Common myeloid progenitor, CD34-positive (primary cell): ENCODE results near the gene RABEP2.
"Not testable (repeated sequence)": the region's sequence is repeated elsewhere in the genome, so short reads cannot be mapped to it uniquely, and the experiment has no call there.

ENCODE experiments used
- CTCF ChIA-PET: fragments of 350-600 bp; sonication (Branson Sonifier 250); formaldehyde crosslinking; loops from one replicate; lab custom pipeline; 2021; ENCODE audit warnings: antibody characterized with exemption; lab: Charles Lee
- POLR2A ChIA-PET: fragments of 350-600 bp; sonication (Branson Sonifier 250); formaldehyde crosslinking; loops from one replicate; lab custom pipeline; 2021; ENCODE audit warnings: antibody characterized with exemption; lab: Charles Lee
- DNase-seq, 3 donors: peaks; one replicate each; pipeline versions ENCODE4 v3.0.0 to v3.0.0-alpha.2; 2013
- H3K27ac ChIP-seq, 2 experiments: 1 replicate in 1 of 2; 2 replicates in 1 of 2; pipeline ENCODE4 v1.7.0; 2013; ENCODE audit warnings: inconsistent platforms in 2 of 2, low read length in 2 of 2, mild to moderate bottlenecking in 2 of 2, low read depth in 1 of 2, moderate library complexity in 1 of 2; ENCODE audit not compliant: severe bottlenecking in 2 of 2, insufficient read depth in 1 of 2, poor library complexity in 1 of 2
- H3K27me3 ChIP-seq, 5 experiments: replicated peaks in 2 of 5; 1 replicate in 3 of 5; 2 replicates in 2 of 5; pipeline versions ENCODE4 v1.6.1 to v1.7.0; 2013; ENCODE audit warnings: low read length in 4 of 5, mild to moderate bottlenecking in 2 of 5, moderate library complexity in 2 of 5, inconsistent platforms in 1 of 5; ENCODE audit not compliant: insufficient read depth in 5 of 5, control insufficient read depth in 4 of 5
- H3K36me3 ChIP-seq, 4 experiments: 1 replicate in 2 of 4; 2 replicates in 2 of 4; pipeline versions ENCODE4 v1.6.1 to v1.7.0; 2013; ENCODE audit warnings: low read length in 3 of 4, control low read depth in 1 of 4, mild to moderate bottlenecking in 1 of 4; ENCODE audit not compliant: control insufficient read depth in 4 of 4, insufficient read depth in 4 of 4
- H3K4me1 ChIP-seq, 4 experiments: 1 replicate in 3 of 4; 2 replicates in 1 of 4; pipeline versions ENCODE4 v1.6.1 to v1.7.1; 2013; ENCODE audit warnings: low read length in 3 of 4, mild to moderate bottlenecking in 3 of 4, control low read depth in 1 of 4, inconsistent platforms in 1 of 4, moderate library complexity in 1 of 4; ENCODE audit not compliant: control insufficient read depth in 4 of 4, insufficient read depth in 4 of 4; ENCODE audit errors: control extremely low read depth in 1 of 4
- H3K4me3 ChIP-seq, 7 experiments: 1 replicate in 4 of 7; 2 replicates in 3 of 7; pipeline versions ENCODE4 v1.5.1 to v1.7.0; 2013; ENCODE audit warnings: mild to moderate bottlenecking in 7 of 7, low read length in 6 of 7, moderate library complexity in 6 of 7, inconsistent platforms in 2 of 7, low read depth in 2 of 7, control low read depth in 1 of 7; ENCODE audit not compliant: insufficient read depth in 4 of 7, control insufficient read depth in 1 of 7; ENCODE audit errors: extremely low read depth in 1 of 7
- H3K9me3 ChIP-seq, 5 experiments: 1 replicate in 4 of 5; 2 replicates in 1 of 5; pipeline versions ENCODE4 v1.6.1 to v1.7.1; 2013; ENCODE audit warnings: low read length in 4 of 5, mild to moderate bottlenecking in 2 of 5, inconsistent platforms in 1 of 5, low read depth in 1 of 5, moderate library complexity in 1 of 5; ENCODE audit not compliant: control insufficient read depth in 4 of 5, insufficient read depth in 2 of 5; ENCODE audit errors: control extremely low read depth in 1 of 5
- WGBS: methylation state at CpG from one replicate; pipeline ENCODE4 v1.1.5; 2013; ENCODE audit not compliant: insufficient coverage; 5-methylcytosine and 5-hydroxymethylcytosine counted together

RABEP2 gene

DNA sequence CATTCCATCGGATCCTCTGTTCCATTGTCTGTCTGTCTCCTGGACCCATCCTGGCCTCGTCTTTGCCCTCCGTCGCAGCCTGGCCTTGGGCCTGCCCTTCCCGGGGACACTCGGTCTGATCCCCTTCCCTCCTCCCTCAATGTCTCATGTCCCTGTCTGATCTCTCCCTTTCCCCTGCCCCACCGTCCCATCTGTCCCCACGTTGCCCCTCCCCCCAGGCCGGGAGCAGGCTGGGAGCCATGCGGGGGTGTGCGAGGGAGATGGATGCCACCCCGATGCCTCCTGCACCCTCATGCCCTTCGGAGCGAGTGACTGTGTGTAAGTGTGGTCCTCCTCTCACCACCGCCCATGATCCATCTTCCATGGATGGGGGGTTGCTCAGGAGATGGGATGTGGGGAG lies 52.1 kb downstream of the RABEP2 start:
- Histone ChIP-seq H3K4me3 (no peak overlapping the region), H3K27ac (no peak overlapping the region), H3K36me3 (peaks cover 9 to 58% (median 46%) of the 10 kb centered on the region in 4 experiments), H3K27me3 (no peaks in the 10 kb centered on the region), H3K4me1 (peaks cover 0 to 13% (median 0%) of the 10 kb centered on the region in 4 experiments), H3K9me3 (no peaks in the 10 kb centered on the region)
- WGBS: 97% methylated on average over 8 of the region's 15 CpGs
- no peak for DNase-seq
- ChIA-PET POLR2A (no interaction called here), CTCF (interaction anchor here (0.8 to 3.1 kb wide), 8 partner anchors 8 to 74 kb away, joined by 3 to 24 read pairs (median 4); partner anchors contain the start of gene SH2B1)

DNA sequence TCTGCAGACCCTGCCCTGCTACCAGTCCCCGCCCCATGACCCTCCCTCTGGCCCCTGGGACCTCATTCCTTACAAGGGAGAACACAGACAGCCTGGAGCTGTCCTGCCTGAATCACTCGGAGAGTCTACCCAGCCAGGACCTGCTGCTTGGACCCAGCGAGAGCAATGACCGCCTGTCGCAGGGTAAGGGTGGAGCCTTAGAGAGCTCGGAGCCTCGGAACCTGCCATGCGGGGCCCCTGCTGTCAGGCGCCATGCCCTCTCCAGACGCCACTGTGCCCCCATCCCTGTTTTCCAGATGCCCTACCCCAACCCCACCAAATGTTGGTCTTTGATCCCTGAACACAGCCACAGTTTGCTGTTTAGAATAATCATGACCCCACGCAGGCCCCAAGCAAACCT lies 55.8 kb downstream of the RABEP2 start:
- CTCF ChIA-PET: interaction anchor here (1.8 kb wide), 1 partner anchor 31 kb away, joined by 5 read pairs; no protein-coding TSS in a partner anchor

DNA sequence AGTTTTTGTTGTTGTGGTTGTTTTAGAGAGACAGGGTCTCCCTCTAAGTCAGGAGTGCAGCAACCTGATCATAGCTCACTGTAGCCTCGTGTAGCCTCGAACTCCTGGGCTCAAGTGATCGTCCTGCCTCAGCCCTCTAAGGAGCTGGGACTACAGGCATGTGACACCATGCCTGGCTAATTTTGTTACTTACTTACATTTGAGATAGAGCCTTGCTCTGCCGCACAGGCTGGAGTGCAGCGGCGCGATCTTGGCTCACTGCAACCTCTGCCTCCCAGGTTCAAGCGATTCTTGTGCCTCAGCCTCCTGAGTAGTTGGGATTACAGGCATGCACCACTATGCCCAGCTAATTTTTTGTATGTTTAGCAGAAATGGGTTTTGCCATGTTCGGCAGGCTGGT lies 57.4 kb downstream of the RABEP2 start:
- H3K27me3 ChIP-seq, H3K4me3 ChIP-seq, DNase-seq, POLR2A ChIA-PET, H3K9me3 ChIP-seq, H3K27ac ChIP-seq: not testable (repeated sequence)
- 95% methylated on average over 8 of the region's 9 CpGs for WGBS
- Histone ChIP-seq H3K36me3 (peaks cover 12 to 54% (median 43%) of the 10 kb centered on the region in 4 experiments), H3K4me1 (peaks cover 0 to 19% (median 17%) of the 10 kb centered on the region in 4 experiments)
- CTCF ChIA-PET: interaction anchor here (1.0 kb wide), 1 partner anchor 13 kb away, joined by 3 read pairs; no protein-coding TSS in a partner anchor

More for the DNA sequence above, 55.8 kb downstream of the RABEP2 start:
- WGBS: 98% methylated on average over 9 of the region's 11 CpGs
- Histone ChIP-seq H3K36me3 (peaks cover 12 to 66% (median 54%) of the 10 kb centered on the region in 4 experiments), H3K27ac (no peak overlapping the region), H3K9me3 (no peaks in the 10 kb centered on the region), H3K4me1 (peaks cover 0 to 14% (median 12%) of the 10 kb centered on the region in 4 experiments), H3K4me3 (no peak overlapping the region), H3K27me3 (no peaks in the 10 kb centered on the region)
- POLR2A ChIA-PET: no interaction called here
- no peak for DNase-seq

DNA sequence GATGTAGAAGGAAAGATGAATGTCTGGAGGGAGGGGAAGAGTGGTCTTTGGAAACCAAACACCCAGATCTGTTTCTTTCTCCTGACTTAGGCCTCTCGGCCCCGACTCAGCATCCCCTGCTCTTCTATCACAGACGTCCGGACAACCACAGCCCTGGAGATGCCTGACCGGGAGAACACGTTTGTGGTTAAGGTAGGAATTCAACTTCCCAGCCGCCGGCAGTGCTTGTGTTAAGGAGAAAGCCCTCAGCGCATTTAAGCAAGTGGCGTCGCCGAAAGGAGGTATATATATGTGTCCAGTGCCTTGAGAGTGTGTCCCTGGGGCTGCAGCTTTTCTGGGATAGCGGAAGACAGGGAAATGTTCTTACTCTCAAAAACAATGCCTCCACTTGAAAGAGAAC lies 57.8 kb downstream of the RABEP2 start:
- Histone ChIP-seq H3K27ac (no peak overlapping the region), H3K36me3 (peaks cover 10 to 50% (median 42%) of the 10 kb centered on the region in 4 experiments), H3K27me3 (no peaks in the 10 kb centered on the region), H3K4me1 (peaks cover 0 to 22% (median 19%) of the 10 kb centered on the region in 4 experiments), H3K9me3 (no peaks in the 10 kb centered on the region), H3K4me3 (no peak overlapping the region)
- WGBS: 96% methylated on average over 12 of the region's 13 CpGs
- POLR2A ChIA-PET: no interaction called here
- CTCF ChIA-PET: no interaction called here
- no peak for DNase-seq

DNA sequence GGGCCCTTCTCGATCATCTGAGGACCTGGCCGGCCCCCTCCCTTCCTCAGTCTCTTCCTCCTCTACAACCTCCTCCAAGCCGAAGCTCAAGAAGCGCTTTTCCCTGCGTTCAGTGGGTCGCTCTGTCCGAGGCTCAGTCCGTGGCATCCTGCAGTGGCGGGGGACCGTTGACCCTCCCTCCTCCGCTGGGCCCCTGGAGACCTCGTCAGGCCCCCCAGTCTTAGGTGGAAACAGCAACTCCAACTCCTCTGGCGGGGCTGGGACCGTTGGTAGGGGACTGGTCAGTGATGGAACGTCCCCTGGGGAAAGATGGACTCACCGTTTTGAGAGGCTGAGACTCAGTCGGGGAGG lies 58.6 kb downstream of the RABEP2 start:
- no peak for DNase-seq
- WGBS: 97% methylated on average over 15 of the region's 17 CpGs
- H3K27me3 ChIP-seq: no peaks in the 10 kb centered on the region
- ChIA-PET CTCF (interaction anchor here (1.1 to 1.6 kb wide), 2 partner anchors 13 to 81 kb away, joined by 4 read pairs; no protein-coding TSS in a partner anchor), POLR2A (no interaction called here)
- H3K4me1 ChIP-seq: peaks cover 0 to 22% (median 19%) of the 10 kb centered on the region in 4 experiments
- no peaks in the 10 kb centered on the region for H3K9me3 ChIP-seq
- H3K4me3 ChIP-seq: no peak overlapping the region
- no peak overlapping the region for H3K27ac ChIP-seq
- peaks cover 9 to 41% (median 35%) of the 10 kb centered on the region in 4 experiments for H3K36me3 ChIP-seq

DNA sequence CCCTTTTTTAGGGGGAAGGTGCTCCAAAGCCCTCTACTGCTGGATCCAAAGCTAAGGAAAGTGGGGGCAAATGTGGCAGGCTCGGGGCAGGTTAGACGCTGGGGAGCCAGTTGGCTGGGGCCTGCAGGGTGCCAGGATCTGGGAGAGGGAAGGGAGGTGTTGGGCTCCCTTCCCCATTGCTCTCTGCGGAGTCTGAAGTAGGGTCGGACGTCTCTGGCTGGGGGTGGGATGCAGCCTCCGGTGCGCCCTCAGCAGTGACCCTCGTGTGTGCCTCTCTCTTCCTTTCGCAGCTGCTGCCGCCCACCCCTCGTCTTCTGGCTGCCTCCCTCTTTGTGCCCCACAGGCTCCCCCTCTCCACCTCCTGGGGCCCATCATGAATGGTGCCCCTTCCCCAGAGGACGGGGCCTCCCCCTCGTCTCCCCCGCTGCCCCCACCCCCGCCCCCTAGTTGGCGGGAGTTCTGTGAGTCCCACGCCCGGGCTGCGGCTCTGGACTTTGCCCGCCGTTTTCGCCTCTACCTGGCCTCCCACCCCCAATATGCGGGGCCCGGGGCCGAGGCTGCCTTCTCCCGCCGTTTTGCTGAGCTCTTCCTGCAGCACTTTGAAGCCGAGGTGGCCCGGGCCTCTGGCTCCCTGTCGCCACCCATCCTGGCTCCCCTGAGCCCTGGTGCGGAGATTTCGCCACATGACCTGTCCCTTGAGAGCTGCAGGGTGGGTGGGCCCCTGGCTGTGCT lies 59.1 kb downstream of the RABEP2 start:
- WGBS: 90% methylated on average over 19 of the region's 32 CpGs
- Histone ChIP-seq H3K27me3 (no peaks in the 10 kb centered on the region), H3K36me3 (peaks cover 8 to 37% (median 31%) of the 10 kb centered on the region in 4 experiments), H3K4me1 (peaks cover 0 to 22% (median 19%) of the 10 kb centered on the region in 4 experiments), H3K27ac (no peak overlapping the region), H3K4me3 (no peak overlapping the region), H3K9me3 (no peaks in the 10 kb centered on the region)
- POLR2A ChIA-PET: no interaction called here
- CTCF ChIA-PET: interaction anchor here (1.0 to 2.9 kb wide), 7 partner anchors 7 to 81 kb away, joined by 3 to 9 read pairs (median 4); no protein-coding TSS in a partner anchor
- DNase-seq: no peak
